Body of pancreas (tissue), 4 donors: ENCODE measurements around the gene NFATC4.

Experiments used
- POLR2A ChIP-seq, 3 donors: fragments of 450-650 bp; IDR thresholded peaks; one replicate each; pipeline ENCODE4 v1.6.1; 2016; ENCODE audit warnings: antibody characterized with exemption in 3 of 3, mild to moderate bottlenecking in 2 of 3
- TF ChIP-seq, protein P1 (sequence below), 7 experiments: fragments of 450-650 bp in 4 of 7; fragments of 200-600 bp in 3 of 7; sonication (generic) in 3 of 7; IDR thresholded peaks; one replicate each; pipeline ENCODE4 v1.5.1; 2016 to 2019; ENCODE audit warnings: antibody characterized with exemption in 7 of 7

DNA sequence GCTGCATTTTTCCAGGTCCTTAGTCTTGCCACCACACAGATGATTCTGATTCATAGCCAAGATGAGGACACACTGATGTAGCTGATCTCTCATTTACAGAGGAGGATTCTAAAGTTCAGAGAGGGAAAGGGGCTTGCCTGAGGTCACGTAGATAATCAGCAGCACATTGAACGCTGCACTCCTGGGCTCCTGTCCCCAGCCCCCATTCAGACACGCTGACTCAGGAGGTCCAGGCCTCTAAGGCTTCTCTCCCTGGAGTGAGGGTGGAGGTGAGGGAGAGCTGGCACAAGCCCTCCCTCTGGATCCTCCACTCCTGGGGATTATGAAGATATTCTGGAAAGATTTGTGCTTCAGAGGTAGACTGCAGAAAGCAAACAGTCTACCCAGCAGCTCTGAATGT, 10.3 kb downstream of the NFATC4 start:
- TF ChIP-seq, protein P1, sequence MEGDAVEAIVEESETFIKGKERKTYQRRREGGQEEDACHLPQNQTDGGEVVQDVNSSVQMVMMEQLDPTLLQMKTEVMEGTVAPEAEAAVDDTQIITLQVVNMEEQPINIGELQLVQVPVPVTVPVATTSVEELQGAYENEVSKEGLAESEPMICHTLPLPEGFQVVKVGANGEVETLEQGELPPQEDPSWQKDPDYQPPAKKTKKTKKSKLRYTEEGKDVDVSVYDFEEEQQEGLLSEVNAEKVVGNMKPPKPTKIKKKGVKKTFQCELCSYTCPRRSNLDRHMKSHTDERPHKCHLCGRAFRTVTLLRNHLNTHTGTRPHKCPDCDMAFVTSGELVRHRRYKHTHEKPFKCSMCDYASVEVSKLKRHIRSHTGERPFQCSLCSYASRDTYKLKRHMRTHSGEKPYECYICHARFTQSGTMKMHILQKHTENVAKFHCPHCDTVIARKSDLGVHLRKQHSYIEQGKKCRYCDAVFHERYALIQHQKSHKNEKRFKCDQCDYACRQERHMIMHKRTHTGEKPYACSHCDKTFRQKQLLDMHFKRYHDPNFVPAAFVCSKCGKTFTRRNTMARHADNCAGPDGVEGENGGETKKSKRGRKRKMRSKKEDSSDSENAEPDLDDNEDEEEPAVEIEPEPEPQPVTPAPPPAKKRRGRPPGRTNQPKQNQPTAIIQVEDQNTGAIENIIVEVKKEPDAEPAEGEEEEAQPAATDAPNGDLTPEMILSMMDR (IDR thresholded peaks at IDR 0.05), result no peak
- TF ChIP-seq POLR2A (IDR thresholded peaks at IDR 0.05), result no peak
